Kidney (tissue), 14 donors: Measurements from ENCODE around the gene HNRNPA3. TPM values are rescaled to one million over a fixed set of nuclear protein-coding genes. Genes with fewer than 3 reads are reported as not detected.

Source experiments
- DNase-seq, 5 donors: peaks; one replicate each; pipeline ENCODE4 v3.0.0-alpha.2; 2013 to 2020
- FAIRE-seq: peaks from 2 replicates; lab custom pipeline; 2012; peaks lifted over from hg19 to GRCh38; lab: Jason Lieb, UNC
- H3K27ac ChIP-seq, 2 donors: one replicate each; pipeline ENCODE4 v1.7.0; 2013; ENCODE audit warnings: low read depth in 2 of 2, low read length in 2 of 2, inconsistent platforms in 1 of 2
- H3K27me3 ChIP-seq: one replicate; pipeline ENCODE4 v1.7.1; 2013; ENCODE audit warnings: low read length, inconsistent platforms; ENCODE audit not compliant: control insufficient read depth, insufficient read depth
- H3K36me3 ChIP-seq, 3 donors: one replicate each; pipeline versions ENCODE4 v1.7.0 to v1.7.1; 2013; ENCODE audit warnings: low read length in 3 of 3, control low read depth in 1 of 3, inconsistent platforms in 1 of 3; ENCODE audit not compliant: insufficient read depth in 3 of 3, control insufficient read depth in 2 of 3
- H3K4me1 ChIP-seq, 3 donors: one replicate each; pipeline versions ENCODE4 v1.7.0 to v1.7.1; 2013; ENCODE audit warnings: low read length in 3 of 3, inconsistent platforms in 1 of 3, low read depth in 1 of 3; ENCODE audit not compliant: control insufficient read depth in 2 of 3, insufficient read depth in 2 of 3
- H3K4me3 ChIP-seq, 3 donors: one replicate each; pipeline versions ENCODE4 v1.7.0 to v1.8.1; 2013; ENCODE audit warnings: low read length in 3 of 3, control low read depth in 1 of 3, inconsistent platforms in 1 of 3
- H3K9ac ChIP-seq, 3 donors: one replicate each; pipeline versions ENCODE4 v1.7.0 to v1.7.1; 2013; ENCODE audit warnings: low read length in 3 of 3, control low read depth in 1 of 3, inconsistent platforms in 1 of 3
- H3K9me3 ChIP-seq, 3 donors: one replicate each; pipeline versions ENCODE4 v1.7.0 to v1.7.1; 2013; ENCODE audit warnings: low read length in 3 of 3, control low read depth in 1 of 3, inconsistent platforms in 1 of 3; ENCODE audit not compliant: control insufficient read depth in 2 of 3, insufficient read depth in 1 of 3
- CTCF ChIP-seq: IDR thresholded peaks from 3 replicates; pipeline ENCODE4 v1.5.1; 2012; ENCODE audit warnings: mild to moderate bottlenecking, moderate library complexity, borderline replicate concordance; ENCODE audit not compliant: insufficient read depth; ENCODE audit errors: extremely low read depth
- intact Hi-C: fragments of 100-400 bp; cut with DNase I; formaldehyde crosslinking; loops from one replicate; pipeline ENCODE4 v1.11.1; 2022
- polyA plus RNA-seq: library from polyadenylated mRNA; stranded (reverse); fragments of 350-450 nt; fragmentation: Illumina TruSeq; extraction: RNeasy Lipid Tissue Mini Kit (QIAGEN cat#74804); gene quantifications from one replicate; pipeline ENCODE4 v1.2.3, GENCODE V29; 2014; ENCODE audit warnings: low read depth, low replicate concordance; ENCODE audit not compliant: insufficient read depth
- total RNA-seq: library from RNA; stranded (reverse); fragmentation: NEBNext Ultra II Directional; extraction: Animal tissue kit (Norgen Biotek cat#: 25700); gene quantifications from one replicate; pipeline ENCODE4 v1.2.1, GENCODE V29; 2021
- donor health status: control.
- donor health status: control.
- donor health status: control.
- donor health status: control.
- donor health status: control.
- donor health status: DM: yes; HTN: yes; CAD: no.
- donor health status: Normal renal cell carcinoma (clear cell type).

The HNRNPA3 gene
- total and polyA plus RNA-seq, 2 donors from 2014 or later = 156 to 173 TPM

DNA sequence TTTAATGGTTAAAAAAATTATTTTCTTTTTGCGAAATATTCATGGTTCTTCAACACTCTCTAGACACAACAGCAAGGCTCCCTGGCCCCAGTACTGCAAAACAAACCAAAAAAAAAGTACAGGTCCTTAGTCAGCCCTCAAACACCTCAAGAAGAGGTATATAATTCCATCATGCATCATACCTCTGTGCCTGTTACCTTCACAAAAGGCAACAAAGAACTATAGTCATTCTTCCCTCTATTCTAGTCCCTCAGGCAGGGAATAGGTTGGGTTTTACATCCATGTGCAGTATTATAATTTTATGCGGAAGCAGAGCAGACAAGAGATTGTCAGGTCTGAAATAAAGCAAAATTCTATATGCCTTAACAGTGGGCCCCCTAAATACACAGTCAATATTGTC lies 43.4 kb downstream of the HNRNPA3 start:
- TF ChIP-seq CTCF = no peak
- Histone ChIP-seq H3K4me1 (peaks cover 0 to 53% (median 53%) of the 10 kb centered on the region in 3 donors), H3K27me3 (no peaks in the 10 kb centered on the region), H3K9me3 (no peaks in the 10 kb centered on the region), H3K4me3 (no peak overlapping the region), H3K36me3 (peaks cover 0 to 2% (median 0%) of the 10 kb centered on the region in 3 donors), H3K27ac (no peak overlapping the region), H3K9ac (no peak overlapping the region)
- FAIRE-seq = no peak
- no peak for DNase-seq
- intact Hi-C loops = no loop called here

GRCh38 chr2:177256695-177257094 lies 44.1 kb downstream of the HNRNPA3 start:
- intact Hi-C loops = no loop called here
- Histone ChIP-seq H3K9me3 (no peaks in the 10 kb centered on the region), H3K27me3 (no peaks in the 10 kb centered on the region), H3K4me1 (peaks cover 0 to 50% (median 48%) of the 10 kb centered on the region in 3 donors), H3K9ac (no peak overlapping the region), H3K4me3 (no peak overlapping the region), H3K36me3 (peaks cover 0 to 2% (median 0%) of the 10 kb centered on the region in 3 donors), H3K27ac (no peak overlapping the region)
- no peak for FAIRE-seq
- no peak for TF ChIP-seq CTCF
- DNase-seq = no peak

GRCh38 chr2:177257471-177257870 lies 44.9 kb downstream of the HNRNPA3 start:
- no peak for TF ChIP-seq CTCF
- no peak overlapping the region for H3K4me3 ChIP-seq
- no peaks in the 10 kb centered on the region for H3K9me3 ChIP-seq
- H3K27me3 ChIP-seq = no peaks in the 10 kb centered on the region
- peaks cover 0 to 45% (median 44%) of the 10 kb centered on the region in 3 donors for H3K4me1 ChIP-seq
- no peak for FAIRE-seq
- DNase-seq = no peak
- H3K36me3 ChIP-seq = peaks cover 0 to 2% (median 0%) of the 10 kb centered on the region in 3 donors
- no peak overlapping the region for H3K27ac ChIP-seq
- intact Hi-C loops = no loop called here
- H3K9ac ChIP-seq = no peak overlapping the region

DNA sequence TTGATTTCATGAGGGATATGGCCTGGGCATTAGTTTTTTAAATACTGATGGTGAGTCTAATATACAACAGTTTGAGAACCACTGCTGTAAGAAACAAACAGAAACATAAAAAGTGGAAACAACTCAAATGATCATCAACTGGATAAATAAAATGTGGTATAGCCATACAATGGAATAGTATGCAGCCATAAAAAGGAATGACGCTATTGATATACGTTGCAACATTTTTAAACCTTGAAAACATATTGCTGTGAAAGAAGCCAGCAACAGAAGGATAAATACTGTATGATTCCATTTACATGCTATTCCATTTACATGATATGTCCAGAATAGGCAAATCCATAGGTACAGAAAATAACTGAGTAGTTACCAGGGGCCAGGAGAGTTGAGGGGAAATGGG lies 45.5 kb downstream of the HNRNPA3 start:
- Histone ChIP-seq H3K27me3 (no peaks in the 10 kb centered on the region), H3K4me1 (peaks cover 0 to 39% (median 39%) of the 10 kb centered on the region in 3 donors), H3K36me3 (peaks cover 0 to 2% (median 0%) of the 10 kb centered on the region in 3 donors), H3K9me3 (no peaks in the 10 kb centered on the region), H3K4me3 (no peak overlapping the region), H3K27ac (no peak overlapping the region), H3K9ac (no peak overlapping the region)
- DNase-seq (no peak), FAIRE-seq (no peak)
- TF ChIP-seq CTCF = no peak
- intact Hi-C loops = no loop called here
